A549 (cell line): ENCODE data around the gene ACP3. TPM values are rescaled to one million over a fixed set of nuclear protein-coding genes. Genes with fewer than 3 reads are reported as not detected.

ENCODE experiments used
- ATAC-seq, 2 experiments: fragments of 200-7000 bp in 1 of 2; fragments of >200 bp in 1 of 2; cut with Nextera tagmentation in 1 of 2; cut with Tn5 transposase in 1 of 2; 3 replicates each; pipeline versions ENCODE4 v1.8.0 to v1.9.1; 2018 to 2020; ENCODE audit warnings: mild to moderate bottlenecking in 1 of 2, moderate library complexity in 1 of 2
- CTCF ChIA-PET: fragments of 300-600 bp; sonication (Branson Sonifier 250); formaldehyde crosslinking; extraction: SDS; loops from one replicate; lab custom pipeline; 2021; ENCODE audit warnings: antibody characterized with exemption, inconsistent platforms; lab: Yijun Ruan, JAX
- POLR2A ChIA-PET: fragments of 350-600 bp; formaldehyde crosslinking; extraction: SDS; loops from one replicate; lab custom pipeline; 2021; ENCODE audit warnings: antibody characterized with exemption, inconsistent platforms; lab: Yijun Ruan, JAX
- DNase-seq, 2 experiments: peaks; one replicate each; pipeline versions ENCODE4 v3.0.0 to v3.0.0-alpha.2; 2011 to 2016; ENCODE audit warnings: low read depth in 1 of 2, low spot score in 1 of 2
- FAIRE-seq: peaks from 2 replicates; lab custom pipeline; 2011; peaks lifted over from hg19 to GRCh38; lab: Jason Lieb, UNC
- H3K27ac ChIP-seq, 2 experiments: fragments of >200 bp; sonication (Bioruptor Twin); formaldehyde crosslinking; 3 replicates each; pipeline ENCODE4 v1.5.1; 2016 to 2017
- H3K4me1 ChIP-seq: fragments of >200 bp; sonication (Bioruptor Twin); formaldehyde crosslinking; 3 replicates; pipeline ENCODE4 v1.6.1; 2016
- H3K4me2 ChIP-seq: fragments of >200 bp; sonication (Bioruptor Twin); formaldehyde crosslinking; 3 replicates; pipeline ENCODE4 v1.6.1; 2016
- H3K4me3 ChIP-seq: fragments of >200 bp; sonication (Bioruptor Twin); formaldehyde crosslinking; 3 replicates; pipeline ENCODE4 v1.5.1; 2016
- H3K9me3 ChIP-seq: fragments of >200 bp; sonication (Bioruptor Twin); formaldehyde crosslinking; 3 replicates; pipeline ENCODE4 v1.6.1; 2016
- CBX8 ChIP-seq: fragments of 200-600 bp; sonication (generic); IDR thresholded peaks from 2 replicates; pipeline ENCODE4 v1.6.1; 2016
- CHD2 ChIP-seq: fragments of 150-350 bp; IDR thresholded peaks from 2 replicates; pipeline ENCODE4 v1.6.1; 2014; ENCODE audit warnings: low read length; ENCODE audit not compliant: partially characterized antibody
- EHMT2 ChIP-seq: fragments of 200-600 bp; sonication (generic); IDR thresholded peaks from 2 replicates; pipeline ENCODE4 v1.6.1; 2016; ENCODE audit warnings: antibody characterized with exemption, low read depth, mild to moderate bottlenecking, moderate library complexity
- FOSL2 ChIP-seq, 2 experiments: fragments of 450-650 bp in 1 of 2; fragments of >200 bp in 1 of 2; sonication (Bioruptor Twin) in 1 of 2; formaldehyde crosslinking; IDR thresholded peaks; 2 replicates each; pipeline versions ENCODE4 v1.5.0 to v1.6.1; 2016 to 2020; ENCODE audit warnings: mild to moderate bottlenecking in 1 of 2, moderate library complexity in 1 of 2
- GATA3 ChIP-seq: IDR thresholded peaks from 2 replicates; pipeline ENCODE4 v1.6.1; 2012; ENCODE audit warnings: borderline replicate concordance
- HOXB5 ChIP-seq: fragments of 250-450 bp; sonication (Bioruptor Pico); IDR thresholded peaks from 2 replicates; pipeline ENCODE4 v1.5.0; 2020; ENCODE audit warnings: mild to moderate bottlenecking, moderate library complexity
- JUN ChIP-seq, 2 experiments: fragments of >200 bp; sonication (Bioruptor Twin); formaldehyde crosslinking; IDR thresholded peaks; 2 replicates in 1 of 2; 3 replicates in 1 of 2; pipeline ENCODE4 v1.6.1; 2016 to 2017
- JUNB ChIP-seq: fragments of >200 bp; sonication (Bioruptor Twin); formaldehyde crosslinking; IDR thresholded peaks from 2 replicates; pipeline ENCODE4 v1.6.1; 2016
- RARB ChIP-seq: fragments of 250-450 bp; sonication (Bioruptor Pico); IDR thresholded peaks from 2 replicates; pipeline ENCODE4 v1.8.0; 2021; ENCODE audit warnings: mild to moderate bottlenecking, moderate library complexity
- RNF2 ChIP-seq: fragments of 200-600 bp; sonication (generic); IDR thresholded peaks from 2 replicates; pipeline ENCODE4 v1.6.1; 2016; ENCODE audit warnings: low read depth, mild to moderate bottlenecking, antibody characterized with exemption, moderate library complexity, borderline replicate concordance
- ZFP36 ChIP-seq: fragments of 450-650 bp; IDR thresholded peaks from 2 replicates; pipeline ENCODE4 v1.6.1; 2014; ENCODE audit warnings: borderline replicate concordance; ENCODE audit not compliant: partially characterized antibody
- WGBS: methylation state at CpG from one replicate; pipeline ENCODE4 v1.1.6; 2017; ENCODE audit errors: missing lambda C conversion rate; 5-methylcytosine and 5-hydroxymethylcytosine counted together
- polyA plus RNA-seq, 4 experiments: library from polyadenylated mRNA; depleted of rRNA in 3 of 4; stranded (reverse); fragments of >200 nt; fragmentation: RNase III in 1 of 4; extraction: RNeasy Plus Mini Kit Qiagen cat#74134 plus additional on column Dnase treatment in 1 of 4; gene quantifications; 2 replicates in 3 of 4; 3 replicates in 1 of 4; pipeline ENCODE4 v1.2.3, GENCODE V29; 2011 to 2017
- TF ChIP-seq, protein P1 (sequence below): fragments of >200 bp; sonication (Bioruptor Twin); formaldehyde crosslinking; IDR thresholded peaks from 3 replicates; pipeline ENCODE4 v1.5.1; 2016
- TF ChIP-seq, protein P2 (sequence below): fragments of 250-450 bp; sonication (Bioruptor Pico); IDR thresholded peaks from 2 replicates; pipeline ENCODE4 v1.5.0; 2021; ENCODE audit warnings: mild to moderate bottlenecking, moderate library complexity, borderline replicate concordance
- TF ChIP-seq, protein P3 (sequence below): fragments of 250-450 bp; sonication (Bioruptor Pico); IDR thresholded peaks from 2 replicates; pipeline ENCODE4 v1.5.0; 2020; ENCODE audit warnings: low read depth, mild to moderate bottlenecking, moderate library complexity
- TF ChIP-seq, protein P4 (sequence below): IDR thresholded peaks from 2 replicates; pipeline ENCODE4 v1.6.1; 2012
- TF ChIP-seq, protein P5 (sequence below): fragments of 150-350 bp; IDR thresholded peaks from 2 replicates; pipeline ENCODE4 v1.6.1; 2014; ENCODE audit warnings: low read depth, mild to moderate bottlenecking, low read length
- TF ChIP-seq, protein P6 (sequence below): IDR thresholded peaks from 2 replicates; pipeline ENCODE4 v1.6.1; 2012
- TF ChIP-seq, protein P7 (sequence below): fragments of >200 bp; sonication (Bioruptor Twin); formaldehyde crosslinking; IDR thresholded peaks from 3 replicates; pipeline ENCODE4 v1.6.1; 2016

The ACP3 gene
- polyA plus RNA-seq, 2 of the 4 experiments (the other 2 are of a cell fraction) = 0.09 to 0.19 TPM

DNA sequence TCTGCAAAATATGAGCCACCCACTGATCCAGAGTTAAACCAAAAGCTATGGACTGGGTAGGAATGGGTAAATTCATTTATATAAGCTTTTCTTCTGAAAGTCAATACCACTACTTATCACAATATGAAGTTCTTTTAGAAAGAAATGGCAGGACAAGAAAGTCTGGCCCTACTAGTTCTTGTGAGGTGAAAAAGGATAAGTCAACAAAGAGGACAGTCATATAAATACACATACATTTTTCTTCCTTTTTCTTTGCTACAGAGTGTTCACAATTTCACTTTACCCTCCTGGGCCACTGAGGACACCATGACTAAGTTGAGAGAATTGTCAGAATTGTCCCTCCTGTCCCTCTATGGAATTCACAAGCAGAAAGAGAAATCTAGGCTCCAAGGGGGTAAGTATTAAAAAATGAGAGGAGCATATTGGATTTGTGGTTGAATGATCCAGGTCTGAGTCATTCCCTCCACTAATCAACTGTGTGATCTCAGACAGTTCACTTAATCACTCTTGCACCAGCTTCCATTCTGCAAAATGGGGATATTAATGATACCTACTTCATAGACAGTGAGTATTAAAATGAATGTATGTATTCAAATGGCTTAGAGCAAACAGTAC lies 27.6 kb downstream of the ACP3 start:
- peaks cover 5% of the 10 kb centered on the region; the same call in 1 of the 3 replicates for H3K4me1 ChIP-seq
- ChIA-PET CTCF (interaction anchor here (1.0 to 13.7 kb wide), 7 partner anchors 18 to 110 kb away, joined by 3 to 118 read pairs (median 10); no protein-coding TSS in a partner anchor), POLR2A (no interaction called here)
- no peak overlapping the region for H3K4me2 ChIP-seq
- H3K9me3 ChIP-seq = no peaks in the 10 kb centered on the region
- no peak overlapping the region for H3K4me3 ChIP-seq
- no peak overlapping the region for H3K27ac ChIP-seq
- no peak for ATAC-seq
- DNase-seq = no peak
- FAIRE-seq = no peak
- TF ChIP-seq RNF2 (no peak), CHD2 (no peak)
- TF ChIP-seq, all 56 proteins: peak for 0

DNA sequence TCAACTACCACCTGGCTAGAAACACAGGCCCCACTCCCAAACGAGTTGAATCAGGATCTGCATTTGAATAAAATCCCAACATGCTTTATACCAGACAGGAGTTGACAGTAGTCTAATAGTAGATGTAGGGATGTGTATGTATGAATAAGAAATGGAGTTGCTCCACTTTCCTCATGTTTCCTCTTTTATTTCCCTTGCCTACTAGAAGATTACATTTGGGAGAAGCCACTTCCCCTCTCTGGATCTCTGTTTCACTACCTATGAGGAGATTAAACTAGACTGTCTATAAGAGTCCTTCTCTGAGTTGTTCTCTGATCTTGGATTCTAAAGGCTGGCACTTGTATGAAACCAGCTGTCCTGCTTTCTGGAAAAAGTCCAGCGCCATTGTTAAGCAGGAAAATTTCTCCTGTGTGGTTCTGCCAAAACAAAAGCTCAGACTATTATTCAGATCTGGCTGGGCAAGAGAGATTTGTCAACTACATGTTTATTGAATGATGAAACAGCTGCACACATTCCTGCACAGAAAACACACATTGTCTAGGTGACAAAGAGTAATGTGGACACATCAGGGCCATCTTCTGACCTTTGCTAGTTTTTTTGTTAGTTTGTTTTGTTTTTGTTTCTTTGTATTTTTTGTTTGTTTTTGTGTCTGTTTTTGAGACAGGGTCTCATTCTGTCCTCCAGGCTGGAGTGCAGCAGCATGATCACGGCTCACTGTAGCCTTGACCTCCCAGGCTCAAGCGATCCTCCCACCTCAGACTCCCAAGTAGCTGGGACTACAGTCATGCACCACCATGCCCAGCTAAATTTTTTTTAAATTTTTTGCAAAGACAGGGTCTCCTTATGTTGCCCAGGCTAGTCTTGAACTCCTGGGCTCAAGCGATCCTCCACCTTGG lies 29.9 kb downstream of the ACP3 start:
- TF ChIP-seq, protein P1, sequence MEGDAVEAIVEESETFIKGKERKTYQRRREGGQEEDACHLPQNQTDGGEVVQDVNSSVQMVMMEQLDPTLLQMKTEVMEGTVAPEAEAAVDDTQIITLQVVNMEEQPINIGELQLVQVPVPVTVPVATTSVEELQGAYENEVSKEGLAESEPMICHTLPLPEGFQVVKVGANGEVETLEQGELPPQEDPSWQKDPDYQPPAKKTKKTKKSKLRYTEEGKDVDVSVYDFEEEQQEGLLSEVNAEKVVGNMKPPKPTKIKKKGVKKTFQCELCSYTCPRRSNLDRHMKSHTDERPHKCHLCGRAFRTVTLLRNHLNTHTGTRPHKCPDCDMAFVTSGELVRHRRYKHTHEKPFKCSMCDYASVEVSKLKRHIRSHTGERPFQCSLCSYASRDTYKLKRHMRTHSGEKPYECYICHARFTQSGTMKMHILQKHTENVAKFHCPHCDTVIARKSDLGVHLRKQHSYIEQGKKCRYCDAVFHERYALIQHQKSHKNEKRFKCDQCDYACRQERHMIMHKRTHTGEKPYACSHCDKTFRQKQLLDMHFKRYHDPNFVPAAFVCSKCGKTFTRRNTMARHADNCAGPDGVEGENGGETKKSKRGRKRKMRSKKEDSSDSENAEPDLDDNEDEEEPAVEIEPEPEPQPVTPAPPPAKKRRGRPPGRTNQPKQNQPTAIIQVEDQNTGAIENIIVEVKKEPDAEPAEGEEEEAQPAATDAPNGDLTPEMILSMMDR = no peak
- ChIA-PET CTCF (interaction anchor here (1.0 to 13.7 kb wide), 4 partner anchors 51 to 90 kb away, joined by 3 to 118 read pairs (median 4); no protein-coding TSS in a partner anchor), POLR2A (interaction anchor here (0.9 kb wide), 1 partner anchor 71 kb away, joined by 4 read pairs; the partner anchor contains the start of gene DNAJC13)
- ATAC-seq (peak in 1 of 2 experiments; percentile 57; a peak in 2 of 6 replicates), FAIRE-seq (no peak), DNase-seq (peak in 1 of 2 experiments; percentile 24)
- H3K4me2 ChIP-seq = 0 out of 3 replicates have a peak overlapping the region, but pooled peaks have one; percentile 12
- no peaks in the 10 kb centered on the region for H3K9me3 ChIP-seq
- H3K27ac ChIP-seq = peak overlapping the region in 1 of 2 experiments; percentile 29; a peak in 1 of 6 replicates
- 53% methylated on average over 5 of the region's 5 CpGs for WGBS
- H3K4me1 ChIP-seq = peaks cover 5% of the 10 kb centered on the region; the same call in 1 of the 3 replicates
- H3K4me3 ChIP-seq = no peak overlapping the region

DNA sequence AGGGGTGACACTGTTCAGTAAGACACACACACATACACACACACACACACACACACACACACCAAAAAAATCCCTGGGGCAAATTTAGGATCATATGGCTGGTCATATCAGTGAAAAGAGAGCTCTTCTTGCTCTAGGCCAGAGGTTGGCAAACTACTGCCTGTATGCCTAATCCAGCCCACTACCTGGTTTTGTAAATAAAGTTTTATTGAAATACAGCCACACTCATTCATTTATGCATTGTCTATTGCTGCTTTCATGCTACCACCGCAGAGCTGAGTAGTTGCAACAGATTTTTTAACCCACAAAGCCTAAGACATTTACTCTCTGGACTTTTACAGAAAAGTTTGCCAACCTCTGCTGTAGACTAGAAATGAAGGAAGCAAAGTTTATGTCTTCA lies 30.6 kb downstream of the ACP3 start:
- Histone ChIP-seq H3K27ac (no peak overlapping the region), H3K9me3 (no peaks in the 10 kb centered on the region), H3K4me2 (no peak overlapping the region), H3K4me1 (peaks cover 5% of the 10 kb centered on the region; the same call in 1 of the 3 replicates), H3K4me3 (no peak overlapping the region)
- ATAC-seq (no peak), FAIRE-seq (no peak), DNase-seq (no peak)
- 0% methylated on average over 1 of the region's 1 CpG for WGBS
- ChIA-PET POLR2A (no interaction called here), CTCF (interaction anchor here (1.0 to 13.7 kb wide), 3 partner anchors 51 to 91 kb away, joined by 3 to 118 read pairs (median 5); no protein-coding TSS in a partner anchor)
- TF ChIP-seq, protein P2, sequence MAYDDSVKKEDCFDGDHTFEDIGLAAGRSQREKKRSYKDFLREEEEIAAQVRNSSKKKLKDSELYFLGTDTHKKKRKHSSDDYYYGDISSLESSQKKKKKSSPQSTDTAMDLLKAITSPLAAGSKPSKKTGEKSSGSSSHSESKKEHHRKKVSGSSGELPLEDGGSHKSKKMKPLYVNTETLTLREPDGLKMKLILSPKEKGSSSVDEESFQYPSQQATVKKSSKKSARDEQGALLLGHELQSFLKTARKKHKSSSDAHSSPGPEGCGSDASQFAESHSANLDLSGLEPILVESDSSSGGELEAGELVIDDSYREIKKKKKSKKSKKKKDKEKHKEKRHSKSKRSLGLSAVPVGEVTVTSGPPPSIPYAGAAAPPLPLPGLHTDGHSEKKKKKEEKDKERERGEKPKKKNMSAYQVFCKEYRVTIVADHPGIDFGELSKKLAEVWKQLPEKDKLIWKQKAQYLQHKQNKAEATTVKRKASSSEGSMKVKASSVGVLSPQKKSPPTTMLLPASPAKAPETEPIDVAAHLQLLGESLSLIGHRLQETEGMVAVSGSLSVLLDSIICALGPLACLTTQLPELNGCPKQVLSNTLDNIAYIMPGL (CRISPR knock-in tag) = no peak
- TF ChIP-seq HOXB5 = no peak
- TF ChIP-seq ZFP36 = no peak
- no peak for TF ChIP-seq EHMT2
- no peak for TF ChIP-seq JUNB
- no peak for TF ChIP-seq GATA3
- TF ChIP-seq, protein P3, sequence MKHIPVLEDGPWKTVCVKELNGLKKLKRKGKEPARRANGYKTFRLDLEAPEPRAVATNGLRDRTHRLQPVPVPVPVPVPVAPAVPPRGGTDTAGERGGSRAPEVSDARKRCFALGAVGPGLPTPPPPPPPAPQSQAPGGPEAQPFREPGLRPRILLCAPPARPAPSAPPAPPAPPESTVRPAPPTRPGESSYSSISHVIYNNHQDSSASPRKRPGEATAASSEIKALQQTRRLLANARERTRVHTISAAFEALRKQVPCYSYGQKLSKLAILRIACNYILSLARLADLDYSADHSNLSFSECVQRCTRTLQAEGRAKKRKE = no peak
- no peak for TF ChIP-seq CBX8
- TF ChIP-seq FOSL2 (IDR thresholded peaks at IDR 0.05) = no peak
- TF ChIP-seq FOSL2 (CRISPR knock-in tag; IDR thresholded peaks at IDR 0.05) = no peak
- TF ChIP-seq, protein P4, sequence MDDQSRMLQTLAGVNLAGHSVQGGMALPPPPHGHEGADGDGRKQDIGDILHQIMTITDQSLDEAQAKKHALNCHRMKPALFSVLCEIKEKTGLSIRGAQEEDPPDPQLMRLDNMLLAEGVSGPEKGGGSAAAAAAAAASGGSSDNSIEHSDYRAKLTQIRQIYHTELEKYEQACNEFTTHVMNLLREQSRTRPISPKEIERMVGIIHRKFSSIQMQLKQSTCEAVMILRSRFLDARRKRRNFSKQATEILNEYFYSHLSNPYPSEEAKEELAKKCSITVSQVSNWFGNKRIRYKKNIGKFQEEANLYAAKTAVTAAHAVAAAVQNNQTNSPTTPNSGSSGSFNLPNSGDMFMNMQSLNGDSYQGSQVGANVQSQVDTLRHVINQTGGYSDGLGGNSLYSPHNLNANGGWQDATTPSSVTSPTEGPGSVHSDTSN = no peak
- TF ChIP-seq JUN (IDR thresholded peaks at IDR 0.05) = no peak
- TF ChIP-seq RARB (CRISPR knock-in tag) = no peak
- TF ChIP-seq, protein P5, sequence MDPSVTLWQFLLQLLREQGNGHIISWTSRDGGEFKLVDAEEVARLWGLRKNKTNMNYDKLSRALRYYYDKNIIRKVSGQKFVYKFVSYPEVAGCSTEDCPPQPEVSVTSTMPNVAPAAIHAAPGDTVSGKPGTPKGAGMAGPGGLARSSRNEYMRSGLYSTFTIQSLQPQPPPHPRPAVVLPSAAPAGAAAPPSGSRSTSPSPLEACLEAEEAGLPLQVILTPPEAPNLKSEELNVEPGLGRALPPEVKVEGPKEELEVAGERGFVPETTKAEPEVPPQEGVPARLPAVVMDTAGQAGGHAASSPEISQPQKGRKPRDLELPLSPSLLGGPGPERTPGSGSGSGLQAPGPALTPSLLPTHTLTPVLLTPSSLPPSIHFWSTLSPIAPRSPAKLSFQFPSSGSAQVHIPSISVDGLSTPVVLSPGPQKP = no peak
- TF ChIP-seq, protein P6, sequence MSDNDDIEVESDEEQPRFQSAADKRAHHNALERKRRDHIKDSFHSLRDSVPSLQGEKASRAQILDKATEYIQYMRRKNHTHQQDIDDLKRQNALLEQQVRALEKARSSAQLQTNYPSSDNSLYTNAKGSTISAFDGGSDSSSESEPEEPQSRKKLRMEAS = no peak
- TF ChIP-seq, protein P7, sequence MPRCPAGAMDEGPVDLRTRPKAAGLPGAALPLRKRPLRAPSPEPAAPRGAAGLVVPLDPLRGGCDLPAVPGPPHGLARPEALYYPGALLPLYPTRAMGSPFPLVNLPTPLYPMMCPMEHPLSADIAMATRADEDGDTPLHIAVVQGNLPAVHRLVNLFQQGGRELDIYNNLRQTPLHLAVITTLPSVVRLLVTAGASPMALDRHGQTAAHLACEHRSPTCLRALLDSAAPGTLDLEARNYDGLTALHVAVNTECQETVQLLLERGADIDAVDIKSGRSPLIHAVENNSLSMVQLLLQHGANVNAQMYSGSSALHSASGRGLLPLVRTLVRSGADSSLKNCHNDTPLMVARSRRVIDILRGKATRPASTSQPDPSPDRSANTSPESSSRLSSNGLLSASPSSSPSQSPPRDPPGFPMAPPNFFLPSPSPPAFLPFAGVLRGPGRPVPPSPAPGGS = no peak
